B cell (primary cell): Measurements from ENCODE around the gene IGFL4. TPM values are rescaled to one million over a fixed set of nuclear protein-coding genes. Genes with fewer than 3 reads are reported as not detected.
A peak's percentile ranks its signal among the peaks of the same experiment; 100 is the strongest.

Experiments
- ATAC-seq: fragments of 200-7000 bp; cut with Tn5 transposase; one replicate; pipeline ENCODE4 v1.10.0; 2021; ENCODE audit warnings: low read depth, mild to moderate bottlenecking, moderate number of reproducible peaks, moderate library complexity
- CTCF ChIA-PET: fragments of 350-600 bp; sonication (Branson Sonifier 250); formaldehyde crosslinking; loops from one replicate; lab custom pipeline; 2021; ENCODE audit warnings: antibody characterized with exemption, inconsistent platforms; lab: Charles Lee
- POLR2A ChIA-PET: fragments of 350-600 bp; sonication (Branson Sonifier 250); formaldehyde crosslinking; loops from one replicate; lab custom pipeline; 2021; ENCODE audit warnings: antibody characterized with exemption; lab: Charles Lee
- DNase-seq: peaks from one replicate; pipeline ENCODE4 v3.0.0; 2013
- H2AFZ ChIP-seq: 2 replicates; pipeline ENCODE4 v1.6.1; 2012; ENCODE audit warnings: mild to moderate bottlenecking, low read depth, low read length; ENCODE audit not compliant: insufficient read depth, poor library complexity, severe bottlenecking
- H3K27ac ChIP-seq, 2 donors: 1 replicate in 1 of 2; 2 replicates in 1 of 2; pipeline ENCODE4 v1.5.1; 2012 to 2013; ENCODE audit warnings: low read length in 2 of 2, mild to moderate bottlenecking in 2 of 2, moderate library complexity in 1 of 2
- H3K27me3 ChIP-seq, 4 experiments: fragments of 200-600 bp in 1 of 4; sonication (generic) in 1 of 4; replicated peaks in 1 of 4; 1 replicate in 2 of 4; 2 replicates in 2 of 4; pipeline versions ENCODE4 v1.6.1 to v1.7.0; 2013 to 2016; ENCODE audit warnings: low read length in 3 of 4, mild to moderate bottlenecking in 2 of 4, mixed read lengths in 1 of 4, moderate library complexity in 1 of 4; ENCODE audit not compliant: insufficient read depth in 4 of 4, control insufficient read depth in 3 of 4; ENCODE audit errors: control extremely low read depth in 1 of 4
- H3K36me3 ChIP-seq, 2 experiments: replicated peaks in 1 of 2; 1 replicate in 1 of 2; 2 replicates in 1 of 2; pipeline versions ENCODE4 v1.6.1 to v1.7.1; 2013; ENCODE audit warnings: low read length in 1 of 2; ENCODE audit not compliant: insufficient read depth in 2 of 2, control insufficient read depth in 1 of 2; ENCODE audit errors: control extremely low read depth in 1 of 2, extremely low read depth in 1 of 2
- H3K4me1 ChIP-seq, 2 donors: fragments of 200-600 bp in 1 of 2; sonication (generic) in 1 of 2; 1 replicate in 1 of 2; 2 replicates in 1 of 2; pipeline versions ENCODE4 v1.5.1 to v1.6.1; 2013 to 2017; ENCODE audit warnings: low read length in 2 of 2; ENCODE audit not compliant: control insufficient read depth in 2 of 2, insufficient read depth in 2 of 2
- H3K4me2 ChIP-seq: replicated peaks from 2 replicates; pipeline ENCODE3; 2012; ENCODE audit warnings: mild to moderate bottlenecking, low read depth, low read length; ENCODE audit not compliant: poor library complexity, severe bottlenecking
- H3K4me3 ChIP-seq, 5 experiments: fragments of 200-600 bp in 1 of 5; sonication (generic) in 1 of 5; 1 replicate in 3 of 5; 2 replicates in 2 of 5; pipeline versions ENCODE4 v1.5.1 to v1.7.0; 2011 to 2016; ENCODE audit warnings: low read length in 4 of 5, mild to moderate bottlenecking in 4 of 5, low read depth in 2 of 5, control low read depth in 1 of 5, moderate library complexity in 1 of 5; ENCODE audit not compliant: insufficient read depth in 1 of 5; ENCODE audit errors: control extremely low read depth in 1 of 5, extremely low read depth in 1 of 5
- H3K79me2 ChIP-seq: fragments of 200-600 bp; sonication (generic); one replicate; pipeline ENCODE4 v1.6.0; 2016; ENCODE audit warnings: low read length; ENCODE audit not compliant: control insufficient read depth, insufficient read depth
- H3K9ac ChIP-seq: fragments of 200-600 bp; sonication (generic); 2 replicates; pipeline ENCODE4 v1.6.1; 2017; ENCODE audit warnings: mild to moderate bottlenecking, low read length, moderate library complexity
- H3K9me3 ChIP-seq, 3 donors: one replicate each; pipeline versions ENCODE4 v1.6.1 to v1.7.1; 2013; ENCODE audit warnings: low read length in 2 of 3; ENCODE audit not compliant: control insufficient read depth in 2 of 3, insufficient read depth in 1 of 3; ENCODE audit errors: control extremely low read depth in 1 of 3
- H4K20me1 ChIP-seq: 2 replicates; pipeline ENCODE4 v1.6.0; 2012; ENCODE audit warnings: mild to moderate bottlenecking, low read length; ENCODE audit not compliant: insufficient read depth, control insufficient read depth, poor library complexity, severe bottlenecking
- H3K27ac Mint-ChIP-seq: one replicate; pipeline ENCODE4 v1.8.0; 2021; ENCODE audit warnings: mixed read lengths
- H3K27me3 Mint-ChIP-seq: one replicate; pipeline ENCODE4 v1.8.0; 2021; ENCODE audit warnings: mixed read lengths
- H3K4me1 Mint-ChIP-seq: one replicate; pipeline ENCODE4 v1.8.0; 2021; ENCODE audit warnings: mixed read lengths
- H3K4me3 Mint-ChIP-seq: one replicate; pipeline ENCODE4 v1.8.0; 2021; ENCODE audit warnings: mixed read lengths
- H3K9me3 Mint-ChIP-seq: one replicate; pipeline ENCODE4 v1.8.0; 2022; ENCODE audit warnings: mixed read lengths; ENCODE audit not compliant: insufficient read depth
- CTCF ChIP-seq: fragments of 200-600 bp; IDR thresholded peaks from one replicate; pipeline ENCODE4 v1.8.0; 2022; ENCODE audit warnings: antibody characterized with exemption, mild to moderate bottlenecking
- EZH2 ChIP-seq: IDR thresholded peaks from 2 replicates; pipeline ENCODE4 v1.6.1; 2012; ENCODE audit warnings: borderline replicate concordance, low read depth, mild to moderate bottlenecking, moderate library complexity, low read length; ENCODE audit not compliant: insufficient read depth, poor library complexity, severe bottlenecking
- WGBS: methylation state at CpG from one replicate; pipeline ENCODE4 v1.1.5; 2013; ENCODE audit warnings: missing lambda C conversion rate; ENCODE audit not compliant: insufficient coverage; 5-methylcytosine and 5-hydroxymethylcytosine counted together
- intact Hi-C: fragments of 100-400 bp; cut with micrococcal nuclease; formaldehyde crosslinking; loops from one replicate; pipeline ENCODE4 v1.10.0; 2022
- polyA plus RNA-seq: library from polyadenylated mRNA; depleted of rRNA; stranded (reverse); fragments of >200 nt; gene quantifications from 2 replicates; pipeline ENCODE4 v1.2.3, GENCODE V29; 2012
- total RNA-seq, 2 donors: library from RNA; stranded (reverse); fragments of 120-200 nt in 1 of 2; gene quantifications; 1 replicate in 1 of 2; 2 replicates in 1 of 2; pipeline versions ENCODE4 v1.2.3 to v1.2.4, GENCODE V29; 2013 to 2022

Gene IGFL4
- total and polyA plus RNA-seq, 2 donors (not counting 1 experiment from before 2014, with no cell fraction given), result not detected

GRCh38 chr19:46015687-46016425 lies 24.9 kb downstream of the IGFL4 start:
- peak overlapping the region; percentile 68 for H3K9ac ChIP-seq
- H3K9me3 ChIP-seq, result peaks cover 0 to 10% (median 0%) of the 10 kb centered on the region in 3 donors
- H3K79me2 ChIP-seq, result no peaks in the 10 kb centered on the region
- H3K4me3 Mint-ChIP-seq, result peak overlapping the region; percentile 94
- peak overlapping the region; percentile 65 to 81 (median 76) for H3K4me3 ChIP-seq
- peak overlapping the region; percentile 69 for H3K27ac Mint-ChIP-seq
- POLR2A ChIA-PET, result interaction anchor here (1.2 kb wide), 1 partner anchor 247 kb away, joined by 3 read pairs; the partner anchor contains the start of gene SIX5
- DNase-seq (peak; percentile 63), ATAC-seq (peak; percentile 18)
- peaks cover 6% of the 10 kb centered on the region for H4K20me1 ChIP-seq
- CTCF ChIA-PET, result interaction anchor here (4.9 kb wide), 1 partner anchor 13 kb away, joined by 28 read pairs; no protein-coding TSS in a partner anchor
- H3K9me3 Mint-ChIP-seq, result no peaks in the 10 kb centered on the region
- peaks cover 0 to 21% (median 7%) of the 10 kb centered on the region in 4 experiments for H3K27me3 ChIP-seq
- TF ChIP-seq CTCF (no peak), EZH2 (peak; percentile 86)
- 5% methylated on average over 63 of the region's 63 CpGs for WGBS
- H3K27me3 Mint-ChIP-seq, result peaks cover 18% of the 10 kb centered on the region
- no peak overlapping the region for H3K27ac ChIP-seq
- H3K36me3 ChIP-seq, result no peaks in the 10 kb centered on the region
- intact Hi-C loops, result loop anchor here (1.0 to 10.0 kb wide), 7 partner anchors 21 to 1589 kb away; partner anchors contain the start of genes BICRA, CCDC61, SIX5 and SYMPK
- H2AFZ ChIP-seq, result peak overlapping the region; percentile 97
- H3K4me1 ChIP-seq, result peaks cover 19 to 22% of the 10 kb centered on the region in 2 donors
- H3K4me1 Mint-ChIP-seq, result peaks cover 18% of the 10 kb centered on the region
- H3K4me2 ChIP-seq, result peak overlapping the region; percentile 100
